Ishikawa (cell line): ENCODE data around the gene C1orf21.

Source experiments
- CEBPB ChIP-seq: IDR thresholded peaks from 2 replicates; pipeline ENCODE4 v1.6.1; 2012
- CREB1 ChIP-seq: IDR thresholded peaks from 2 replicates; pipeline ENCODE4 v1.6.1; 2012; ENCODE audit warnings: low read depth
- EGR1 ChIP-seq: IDR thresholded peaks from 2 replicates; pipeline ENCODE4 v1.6.1; 2012
- EP300 ChIP-seq: IDR thresholded peaks from 2 replicates; pipeline ENCODE4 v1.6.1; 2012; ENCODE audit warnings: borderline replicate concordance
- FOXM1 ChIP-seq: IDR thresholded peaks from 2 replicates; pipeline ENCODE4 v1.6.1; 2012; ENCODE audit warnings: low read depth, borderline replicate concordance
- NFIC ChIP-seq: IDR thresholded peaks from 2 replicates; pipeline ENCODE4 v1.6.1; 2012
- RAD21 ChIP-seq: IDR thresholded peaks from 2 replicates; pipeline ENCODE4 v1.6.1; 2012; ENCODE audit warnings: low read depth
- REST ChIP-seq: IDR thresholded peaks from 2 replicates; pipeline ENCODE4 v1.6.1; 2012; ENCODE audit warnings: low read depth, mild to moderate bottlenecking
- TAF1 ChIP-seq: IDR thresholded peaks from 2 replicates; pipeline ENCODE4 v1.6.1; 2012; ENCODE audit warnings: low read depth, mild to moderate bottlenecking
- TCF12 ChIP-seq: IDR thresholded peaks from 2 replicates; pipeline ENCODE4 v1.6.1; 2012; ENCODE audit warnings: low read depth
- YY1 ChIP-seq: IDR thresholded peaks from 2 replicates; pipeline ENCODE4 v1.6.1; 2012; ENCODE audit warnings: low read depth
- TF ChIP-seq, protein P1 (sequence below): IDR thresholded peaks from 2 replicates; pipeline ENCODE4 v1.6.1; 2012
- TF ChIP-seq, protein P2 (sequence below): IDR thresholded peaks from 2 replicates; pipeline ENCODE4 v1.6.1; 2012

DNA sequence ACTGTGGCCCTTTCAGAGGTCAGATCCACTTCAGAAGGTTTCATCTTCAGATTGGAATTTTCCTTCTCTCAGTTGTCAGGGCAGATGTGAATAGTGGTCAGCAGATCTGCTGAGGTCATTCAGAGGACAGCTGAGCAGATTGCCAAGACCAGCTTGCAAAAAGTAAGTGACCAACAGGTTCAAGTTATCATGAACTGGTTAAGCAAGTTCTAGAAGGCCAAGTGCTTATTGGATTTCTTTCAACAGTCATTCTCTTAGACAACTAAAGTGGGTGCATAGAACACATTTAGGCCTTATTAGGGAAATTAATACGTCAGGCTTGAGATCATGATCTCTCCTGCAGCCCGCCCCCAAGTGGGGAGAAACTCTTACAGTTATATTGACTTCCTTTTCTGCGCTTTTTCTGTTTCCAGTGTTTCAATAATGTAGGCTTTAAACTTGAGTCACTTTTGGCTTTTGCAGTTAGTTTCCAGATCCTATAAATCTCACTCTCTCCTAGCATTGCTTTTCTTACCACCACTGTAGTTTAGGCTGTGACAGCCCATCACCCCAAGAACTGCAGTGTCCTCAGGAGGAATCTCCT lies 96.4 kb downstream of the C1orf21 start:
- no peak for TF ChIP-seq TAF1
- no peak for TF ChIP-seq REST
- TF ChIP-seq RAD21 = no peak
- TF ChIP-seq EP300 = no peak
- TF ChIP-seq YY1 = no peak
- no peak for TF ChIP-seq TCF12
- TF ChIP-seq CREB1 = no peak
- TF ChIP-seq, protein P1, sequence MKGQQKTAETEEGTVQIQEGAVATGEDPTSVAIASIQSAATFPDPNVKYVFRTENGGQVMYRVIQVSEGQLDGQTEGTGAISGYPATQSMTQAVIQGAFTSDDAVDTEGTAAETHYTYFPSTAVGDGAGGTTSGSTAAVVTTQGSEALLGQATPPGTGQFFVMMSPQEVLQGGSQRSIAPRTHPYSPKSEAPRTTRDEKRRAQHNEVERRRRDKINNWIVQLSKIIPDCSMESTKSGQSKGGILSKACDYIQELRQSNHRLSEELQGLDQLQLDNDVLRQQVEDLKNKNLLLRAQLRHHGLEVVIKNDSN = no peak
- TF ChIP-seq EGR1 = no peak
- no peak for TF ChIP-seq CEBPB
- no peak for TF ChIP-seq FOXM1
- TF ChIP-seq NFIC = no peak
- TF ChIP-seq, protein P2, sequence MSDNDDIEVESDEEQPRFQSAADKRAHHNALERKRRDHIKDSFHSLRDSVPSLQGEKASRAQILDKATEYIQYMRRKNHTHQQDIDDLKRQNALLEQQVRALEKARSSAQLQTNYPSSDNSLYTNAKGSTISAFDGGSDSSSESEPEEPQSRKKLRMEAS = no peak
